SU-DHL-6 (cell line): ENCODE data around the gene SEZ6L2.

Experiments
- H2AFZ ChIP-seq: fragments of 200-600 bp; sonication (generic); 2 replicates; pipeline ENCODE4 v1.6.1; 2014; ENCODE audit warnings: low read depth, mild to moderate bottlenecking, moderate library complexity, mixed read lengths, antibody characterized with exemption, low read length; ENCODE audit not compliant: severe bottlenecking
- H3F3A ChIP-seq: fragments of 200-600 bp; shearing (Covaris generic); 2 replicates; pipeline ENCODE4 v1.6.0; 2016; ENCODE audit warnings: antibody characterized with exemption, mild to moderate bottlenecking; ENCODE audit not compliant: insufficient read depth
- H3K27ac ChIP-seq: fragments of 200-600 bp; sonication (generic); 2 replicates; pipeline ENCODE4 v1.5.1; 2016; ENCODE audit warnings: low read depth, mild to moderate bottlenecking, low read length, moderate library complexity, mixed read lengths
- H3K27me3 ChIP-seq: fragments of 200-600 bp; sonication (generic), shearing (Covaris generic); 2 replicates; pipeline ENCODE4 v1.6.0; 2014; ENCODE audit warnings: mild to moderate bottlenecking, low read length
- H3K36me3 ChIP-seq: fragments of 200-600 bp; sonication (generic); 2 replicates; pipeline ENCODE4 v1.6.1; 2014; ENCODE audit warnings: mild to moderate bottlenecking, low read length, mixed read lengths
- H3K4me2 ChIP-seq: fragments of 300-600, 200-600 bp; shearing (Covaris generic), sonication (generic); 2 replicates; pipeline ENCODE4 v1.6.0; 2014; ENCODE audit warnings: low read length, low read depth, mild to moderate bottlenecking; ENCODE audit not compliant: poor library complexity, severe bottlenecking
- H3K4me3 ChIP-seq: fragments of 200-600 bp; sonication (generic); 2 replicates; pipeline ENCODE4 v1.5.1; 2014; ENCODE audit warnings: antibody characterized with exemption, low read length, mild to moderate bottlenecking, mixed read lengths; ENCODE audit not compliant: insufficient read depth, poor library complexity, severe bottlenecking
- H3K79me2 ChIP-seq: fragments of 200-600 bp; sonication (generic); 2 replicates; pipeline ENCODE4 v1.6.1; 2014; ENCODE audit warnings: mild to moderate bottlenecking, low read length, moderate library complexity; ENCODE audit not compliant: insufficient read depth
- H3K9ac ChIP-seq: fragments of 200-600 bp; sonication (generic); 2 replicates; pipeline ENCODE4 v1.7.0; 2014; ENCODE audit warnings: mild to moderate bottlenecking, low read length
- H3K9me2 ChIP-seq: fragments of 200-600 bp; sonication (generic); replicated peaks from 2 replicates; pipeline ENCODE4 v1.6.1; 2014; ENCODE audit warnings: low read length; ENCODE audit not compliant: insufficient read depth
- H3K9me3 ChIP-seq: fragments of 200-600 bp; sonication (generic); 2 replicates; pipeline ENCODE4 v1.6.1; 2014; ENCODE audit warnings: low read length, mixed read lengths; ENCODE audit not compliant: insufficient read depth
- H4K20me1 ChIP-seq: fragments of 200-600 bp; sonication (generic); 2 replicates; pipeline ENCODE4 v1.6.1; 2014; ENCODE audit warnings: low read depth, mild to moderate bottlenecking, antibody characterized with exemption, low read length, moderate library complexity, mixed read lengths
- CTCF ChIP-seq: fragments of 200-600 bp; sonication (generic); IDR thresholded peaks from one replicate; pipeline ENCODE4 v1.5.1; 2017; ENCODE audit warnings: antibody characterized with exemption, mild to moderate bottlenecking, low read length, moderate library complexity; ENCODE audit not compliant: insufficient read depth, poor library complexity, severe bottlenecking
- EZH2phosphoT487 ChIP-seq: fragments of 200-600 bp; sonication (generic), shearing (Covaris generic); conservative IDR thresholded peaks from 2 replicates; pipeline ENCODE4 v1.6.1; 2018; ENCODE audit warnings: mild to moderate bottlenecking, antibody characterized with exemption, low read length, moderate library complexity, mixed read lengths

SEZ6L2 gene

DNA sequence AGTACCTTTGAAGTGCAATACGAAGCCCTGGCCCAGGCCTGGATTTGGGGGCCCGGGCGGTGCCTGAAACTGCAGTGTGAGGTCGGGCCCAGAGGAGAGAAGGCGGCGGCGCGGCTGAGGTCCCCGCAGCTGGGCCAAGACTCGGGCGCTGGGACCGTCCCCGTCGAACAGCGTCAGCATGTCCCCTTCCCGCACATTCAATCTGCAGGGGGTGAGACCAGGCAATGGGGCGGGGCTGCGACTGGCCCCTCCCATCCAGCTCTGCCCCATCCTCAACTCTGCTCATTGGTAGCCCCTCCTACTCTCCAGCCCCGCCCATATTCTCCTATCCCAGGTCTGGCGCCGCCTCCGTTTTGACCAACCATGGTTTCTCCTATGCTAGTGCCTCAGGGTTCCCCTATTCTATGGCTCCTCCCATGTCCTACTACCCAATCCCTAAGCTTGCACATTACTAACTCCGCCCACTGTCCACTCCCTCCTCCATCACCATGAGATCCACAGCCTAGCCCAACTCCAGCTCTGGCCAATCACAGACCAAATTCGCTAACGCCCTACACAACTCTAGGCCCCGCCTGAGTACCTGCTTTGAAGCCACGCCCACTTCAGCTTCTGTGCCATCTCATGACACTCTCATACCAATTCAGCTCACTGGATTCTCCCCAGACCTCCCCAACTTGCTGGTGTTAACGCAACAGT is 21.9 kb downstream of the SEZ6L2 start:
- Histone ChIP-seq H3K9me2 (no peaks in the 10 kb centered on the region), H3K79me2 (no peaks in the 10 kb centered on the region), H2AFZ (no peak overlapping the region), H4K20me1 (no peaks in the 10 kb centered on the region), H3K36me3 (no peaks in the 10 kb centered on the region), H3K9me3 (no peaks in the 10 kb centered on the region), H3K27ac (no peak overlapping the region), H3K27me3 (no peaks in the 10 kb centered on the region), H3K4me2 (no peak overlapping the region), H3F3A (no peaks in the 10 kb centered on the region), H3K9ac (no peak overlapping the region), H3K4me3 (no peak overlapping the region)
- TF ChIP-seq CTCF (no peak), EZH2phosphoT487 (no peak)

GRCh38 chr16:29876594-29877249 is 22.6 kb downstream of the SEZ6L2 start:
- H3K27ac ChIP-seq: no peak overlapping the region
- no peak overlapping the region for H3K9ac ChIP-seq
- H3K4me3 ChIP-seq: no peak overlapping the region
- H3K9me3 ChIP-seq: no peaks in the 10 kb centered on the region
- H3F3A ChIP-seq: no peaks in the 10 kb centered on the region
- H3K79me2 ChIP-seq: no peaks in the 10 kb centered on the region
- H3K36me3 ChIP-seq: no peaks in the 10 kb centered on the region
- no peaks in the 10 kb centered on the region for H3K27me3 ChIP-seq
- H3K4me2 ChIP-seq: no peak overlapping the region
- H4K20me1 ChIP-seq: no peaks in the 10 kb centered on the region
- H3K9me2 ChIP-seq: no peaks in the 10 kb centered on the region
- no peak overlapping the region for H2AFZ ChIP-seq
- TF ChIP-seq EZH2phosphoT487 (no peak), CTCF (no peak)

DNA sequence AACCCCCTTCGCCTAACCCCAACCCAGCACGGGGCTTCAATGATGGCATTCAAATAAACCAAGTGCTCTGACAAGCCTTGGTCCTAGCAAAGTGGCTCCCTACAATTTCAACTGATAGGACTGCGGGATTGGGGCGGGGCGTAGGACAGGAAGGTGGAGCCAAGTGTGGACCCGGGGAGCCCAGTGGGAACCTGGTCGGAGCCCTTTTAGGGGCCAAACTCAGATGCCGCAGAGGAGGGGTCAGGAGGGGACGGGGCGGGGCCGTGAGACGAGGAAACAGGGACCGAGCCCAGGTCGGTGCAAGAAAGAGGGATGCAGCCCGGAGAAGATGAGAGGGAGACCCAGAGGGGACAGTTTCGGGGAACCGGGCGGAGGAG is 23.1 kb downstream of the SEZ6L2 start:
- H4K20me1 ChIP-seq: no peaks in the 10 kb centered on the region
- H3K27me3 ChIP-seq: no peaks in the 10 kb centered on the region
- no peak overlapping the region for H3K4me3 ChIP-seq
- no peak overlapping the region for H3K4me2 ChIP-seq
- TF ChIP-seq CTCF (no peak), EZH2phosphoT487 (no peak)
- no peaks in the 10 kb centered on the region for H3K9me3 ChIP-seq
- H3K36me3 ChIP-seq: no peaks in the 10 kb centered on the region
- no peak overlapping the region for H3K27ac ChIP-seq
- H3F3A ChIP-seq: no peaks in the 10 kb centered on the region
- H3K9ac ChIP-seq: no peak overlapping the region
- H3K79me2 ChIP-seq: no peaks in the 10 kb centered on the region
- H2AFZ ChIP-seq: no peak overlapping the region
- no peaks in the 10 kb centered on the region for H3K9me2 ChIP-seq
